ENCODE data around the gene UBR3. TPM values are rescaled to one million over a fixed set of nuclear protein-coding genes. Genes with fewer than 3 reads are reported as not detected.

UBR3 gene
- total and polyA plus RNA-seq, 2 experiments from 2014 or later: 10.7 to 28.0 TPM

DNA sequence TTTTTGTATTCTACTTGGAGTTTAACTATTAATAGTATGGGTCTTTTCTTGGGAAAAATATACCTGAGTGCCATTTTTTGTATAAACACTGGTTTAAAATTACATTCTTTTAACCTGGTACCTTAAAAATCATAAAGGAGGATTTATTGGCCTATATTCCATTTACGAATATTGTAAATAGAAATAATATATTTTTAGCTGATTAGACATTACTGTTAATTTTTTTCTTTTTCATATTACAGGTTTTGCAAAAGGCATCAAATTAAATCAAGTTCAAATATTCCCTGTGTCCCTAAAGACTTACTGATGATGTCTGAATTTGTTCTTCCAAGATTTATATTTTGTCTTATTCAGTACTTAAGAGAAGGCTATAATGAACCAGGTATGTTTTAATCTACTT lies 44.7 kb downstream of the UBR3 start (continued):
- TF ChIP-seq, protein P1, sequence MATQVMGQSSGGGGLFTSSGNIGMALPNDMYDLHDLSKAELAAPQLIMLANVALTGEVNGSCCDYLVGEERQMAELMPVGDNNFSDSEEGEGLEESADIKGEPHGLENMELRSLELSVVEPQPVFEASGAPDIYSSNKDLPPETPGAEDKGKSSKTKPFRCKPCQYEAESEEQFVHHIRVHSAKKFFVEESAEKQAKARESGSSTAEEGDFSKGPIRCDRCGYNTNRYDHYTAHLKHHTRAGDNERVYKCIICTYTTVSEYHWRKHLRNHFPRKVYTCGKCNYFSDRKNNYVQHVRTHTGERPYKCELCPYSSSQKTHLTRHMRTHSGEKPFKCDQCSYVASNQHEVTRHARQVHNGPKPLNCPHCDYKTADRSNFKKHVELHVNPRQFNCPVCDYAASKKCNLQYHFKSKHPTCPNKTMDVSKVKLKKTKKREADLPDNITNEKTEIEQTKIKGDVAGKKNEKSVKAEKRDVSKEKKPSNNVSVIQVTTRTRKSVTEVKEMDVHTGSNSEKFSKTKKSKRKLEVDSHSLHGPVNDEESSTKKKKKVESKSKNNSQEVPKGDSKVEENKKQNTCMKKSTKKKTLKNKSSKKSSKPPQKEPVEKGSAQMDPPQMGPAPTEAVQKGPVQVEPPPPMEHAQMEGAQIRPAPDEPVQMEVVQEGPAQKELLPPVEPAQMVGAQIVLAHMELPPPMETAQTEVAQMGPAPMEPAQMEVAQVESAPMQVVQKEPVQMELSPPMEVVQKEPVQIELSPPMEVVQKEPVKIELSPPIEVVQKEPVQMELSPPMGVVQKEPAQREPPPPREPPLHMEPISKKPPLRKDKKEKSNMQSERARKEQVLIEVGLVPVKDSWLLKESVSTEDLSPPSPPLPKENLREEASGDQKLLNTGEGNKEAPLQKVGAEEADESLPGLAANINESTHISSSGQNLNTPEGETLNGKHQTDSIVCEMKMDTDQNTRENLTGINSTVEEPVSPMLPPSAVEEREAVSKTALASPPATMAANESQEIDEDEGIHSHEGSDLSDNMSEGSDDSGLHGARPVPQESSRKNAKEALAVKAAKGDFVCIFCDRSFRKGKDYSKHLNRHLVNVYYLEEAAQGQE (IDR thresholded peaks at IDR 0.05; ENCODE audit: unreplicated experiment): no peak
- TF ChIP-seq CREB1 (CRISPR knock-in tag; IDR thresholded peaks at IDR 0.05; ENCODE audit: low read depth) (no peak), STAT1 (IDR thresholded peaks at IDR 0.05; ENCODE audit: unreplicated experiment) (no peak), EZH2phosphoT487 (IDR thresholded peaks at IDR 0.05; ENCODE audit: unreplicated experiment) (no peak), ZNF114 (CRISPR knock-in tag; IDR thresholded peaks at IDR 0.05) (no peak)

DNA sequence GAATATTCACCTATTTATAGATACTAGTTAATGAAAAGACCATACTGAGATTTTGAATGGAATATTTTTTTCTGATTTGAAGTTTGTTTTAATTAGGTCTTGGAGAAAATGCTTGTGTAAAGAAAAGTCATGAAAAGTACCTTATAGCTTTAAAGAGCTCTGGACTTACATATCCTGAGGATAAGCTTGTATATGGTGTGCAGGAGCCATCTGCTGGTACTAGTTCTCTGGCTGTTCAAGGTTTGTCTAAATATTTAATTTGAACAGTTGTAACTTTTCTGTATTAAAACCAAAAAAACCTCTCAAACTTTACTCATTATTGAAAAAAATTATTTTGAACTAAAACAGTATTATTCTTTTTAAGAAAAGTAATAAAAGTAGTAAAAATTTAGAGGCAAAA lies 50.1 kb downstream of the UBR3 start:
- Histone ChIP-seq H3K36me3 (ENCODE audit: insufficient read depth) (no peaks in the 10 kb centered on the region), H3K27me3 (ENCODE audit: insufficient read depth) (no peaks in the 10 kb centered on the region), H3K9me2 (ENCODE audit: insufficient read depth) (no peaks in the 10 kb centered on the region), H3K4me3 (no peak overlapping the region), H3K79me2 (replicated peaks; ENCODE audit: insufficient read depth) (no peaks in the 10 kb centered on the region), H3K4me1 (ENCODE audit: insufficient read depth) (no peaks in the 10 kb centered on the region), H2AFZ (no peak overlapping the region), H4K20me1 (replicated peaks; ENCODE audit: insufficient read depth) (no peaks in the 10 kb centered on the region; the same call in 1 of the 2 replicates), H3K4me2 (no peak overlapping the region), H3F3A (replicated peaks; ENCODE audit: low read depth) (no peaks in the 10 kb centered on the region), H3K27ac (ENCODE audit: low read depth) (no peak overlapping the region)
- H3K36me3 Mint-ChIP-seq (ENCODE audit: low read depth): peaks cover 10% of the 10 kb centered on the region; the same call in 2 of the 3 replicates
- H3K27ac Mint-ChIP-seq: no peak overlapping the region
- DNase-seq (ENCODE audit: low spot score): no peak
- H3K4me1 Mint-ChIP-seq: peaks cover 3% of the 10 kb centered on the region; the same call in 1 of the 3 replicates
- H3K4me3 Mint-ChIP-seq: no peak overlapping the region
- H3K27me3 Mint-ChIP-seq (ENCODE audit: insufficient read depth, low read depth, poor library complexity): peaks cover 2% of the 10 kb centered on the region
- H3K9me3 Mint-ChIP-seq: no peaks in the 10 kb centered on the region
- ATAC-seq: no peak
- no peak for TF ChIP-seq NANOG (IDR thresholded peaks at IDR 0.05; ENCODE audit: borderline replicate concordance)
- TF ChIP-seq, protein P2, sequence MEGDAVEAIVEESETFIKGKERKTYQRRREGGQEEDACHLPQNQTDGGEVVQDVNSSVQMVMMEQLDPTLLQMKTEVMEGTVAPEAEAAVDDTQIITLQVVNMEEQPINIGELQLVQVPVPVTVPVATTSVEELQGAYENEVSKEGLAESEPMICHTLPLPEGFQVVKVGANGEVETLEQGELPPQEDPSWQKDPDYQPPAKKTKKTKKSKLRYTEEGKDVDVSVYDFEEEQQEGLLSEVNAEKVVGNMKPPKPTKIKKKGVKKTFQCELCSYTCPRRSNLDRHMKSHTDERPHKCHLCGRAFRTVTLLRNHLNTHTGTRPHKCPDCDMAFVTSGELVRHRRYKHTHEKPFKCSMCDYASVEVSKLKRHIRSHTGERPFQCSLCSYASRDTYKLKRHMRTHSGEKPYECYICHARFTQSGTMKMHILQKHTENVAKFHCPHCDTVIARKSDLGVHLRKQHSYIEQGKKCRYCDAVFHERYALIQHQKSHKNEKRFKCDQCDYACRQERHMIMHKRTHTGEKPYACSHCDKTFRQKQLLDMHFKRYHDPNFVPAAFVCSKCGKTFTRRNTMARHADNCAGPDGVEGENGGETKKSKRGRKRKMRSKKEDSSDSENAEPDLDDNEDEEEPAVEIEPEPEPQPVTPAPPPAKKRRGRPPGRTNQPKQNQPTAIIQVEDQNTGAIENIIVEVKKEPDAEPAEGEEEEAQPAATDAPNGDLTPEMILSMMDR (conservative IDR thresholded peaks at IDR 0.05; ENCODE audit: low read depth in 2 of 2): peak; percentile 23 to 33; a peak in 3 of 4 replicates

DNA sequence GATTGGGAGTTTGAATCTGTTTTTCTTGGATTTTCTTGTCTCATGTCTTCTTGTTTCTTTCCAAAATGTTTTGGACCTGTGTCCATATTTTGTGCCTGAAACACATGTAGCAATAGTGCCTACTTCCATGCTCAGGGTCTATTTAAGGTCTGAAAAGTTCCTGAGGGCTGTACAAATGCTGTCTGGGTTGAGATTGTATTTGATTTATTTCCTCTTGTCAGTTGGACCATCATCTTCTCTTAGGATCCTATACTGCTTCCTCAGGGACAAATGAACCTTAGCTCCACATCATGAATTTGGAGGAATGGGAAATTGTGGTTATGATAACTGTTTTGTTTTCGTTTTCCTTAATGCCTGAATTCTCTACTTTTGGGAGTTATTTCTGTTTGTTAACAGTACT lies 59.9 kb downstream of the UBR3 start:
- Histone ChIP-seq H3K27ac (ENCODE audit: low read depth) (peak overlapping the region; percentile 29; the same call in 1 of the 2 replicates), H3K4me1 (ENCODE audit: insufficient read depth) (no peaks in the 10 kb centered on the region), H3K27me3 (ENCODE audit: insufficient read depth) (no peaks in the 10 kb centered on the region), H3F3A (replicated peaks; ENCODE audit: low read depth) (no peaks in the 10 kb centered on the region), H3K79me2 (replicated peaks; ENCODE audit: insufficient read depth) (no peaks in the 10 kb centered on the region), H3K9me2 (ENCODE audit: insufficient read depth) (no peaks in the 10 kb centered on the region), H3K4me2 (no peak overlapping the region), H4K20me1 (replicated peaks; ENCODE audit: insufficient read depth) (no peaks in the 10 kb centered on the region), H2AFZ (no peak overlapping the region), H3K36me3 (ENCODE audit: insufficient read depth) (no peaks in the 10 kb centered on the region), H3K4me3 (no peak overlapping the region)
- DNase-seq (ENCODE audit: low spot score) (no peak), ATAC-seq (no peak)
- Mint-ChIP-seq H3K9me3 (no peaks in the 10 kb centered on the region), H3K27ac (no peak overlapping the region), H3K4me3 (no peak overlapping the region), H3K36me3 (ENCODE audit: low read depth) (peaks cover 2% of the 10 kb centered on the region; the same call in 1 of the 3 replicates), H3K27me3 (ENCODE audit: insufficient read depth, low read depth, poor library complexity) (no peaks in the 10 kb centered on the region), H3K4me1 (peaks cover 2% of the 10 kb centered on the region; the same call in 2 of the 3 replicates)
- TF ChIP-seq CREB1 (CRISPR knock-in tag; IDR thresholded peaks at IDR 0.05; ENCODE audit: low read depth) (no peak), EZH2phosphoT487 (IDR thresholded peaks at IDR 0.05; ENCODE audit: unreplicated experiment) (no peak)
- TF ChIP-seq, protein P2 (conservative IDR thresholded peaks at IDR 0.05; ENCODE audit: low read depth in 2 of 2): no peak

Measured in GM23338 (cell line).